Psoas muscle (tissue), 8 donors: ENCODE measurements around the gene FAF1. TPM values are rescaled to one million over a fixed set of nuclear protein-coding genes. Genes with fewer than 3 reads are reported as not detected.

Experiments
- ATAC-seq, 4 donors: fragments of 200-7000 bp; cut with Tn5 transposase; one replicate each; pipeline ENCODE4 v1.9.1; 2020; ENCODE audit warnings: moderate library complexity in 3 of 4, mild to moderate bottlenecking in 2 of 4
- DNase-seq, 2 donors: peaks; one replicate each; pipeline ENCODE4 v3.0.0-alpha.2; 2020
- H3K27ac ChIP-seq: fragments of 200-600 bp; one replicate; pipeline ENCODE4 v1.8.0; 2022
- H3K27me3 ChIP-seq, 3 donors: fragments of 200-600 bp in 1 of 3; one replicate each; pipeline versions ENCODE4 v1.6.1 to v1.8.0; 2013 to 2022; ENCODE audit warnings: low read length in 2 of 3, mild to moderate bottlenecking in 2 of 3, moderate library complexity in 1 of 3; ENCODE audit not compliant: insufficient read depth in 3 of 3
- H3K36me3 ChIP-seq, 2 donors: fragments of 200-600 bp in 1 of 2; one replicate each; pipeline versions ENCODE4 v1.6.1 to v1.8.0; 2013 to 2022; ENCODE audit warnings: low read depth in 1 of 2, mild to moderate bottlenecking in 1 of 2, moderate library complexity in 1 of 2; ENCODE audit not compliant: insufficient read depth in 1 of 2
- H3K4me1 ChIP-seq: fragments of 200-600 bp; one replicate; pipeline ENCODE4 v1.8.0; 2022
- H3K4me3 ChIP-seq: fragments of 200-600 bp; one replicate; pipeline ENCODE4 v1.8.0; 2022; ENCODE audit warnings: mild to moderate bottlenecking
- H3K9me3 ChIP-seq: fragments of 200-600 bp; one replicate; pipeline ENCODE4 v1.8.0; 2022
- CTCF ChIP-seq: fragments of 200-600 bp; IDR thresholded peaks from one replicate; pipeline ENCODE4 v1.8.0; 2022; ENCODE audit warnings: antibody characterized with exemption
- WGBS, 3 donors: extraction: QIAGEN DNeasy Blood & Tissue Kit; methylation state at CpG; one replicate each; pipeline versions ENCODE4 v1.1.6 to v1.1.7; 2013; 5-methylcytosine and 5-hydroxymethylcytosine counted together
- intact Hi-C, 2 donors: fragments of 100-400 bp; cut with DNase I; formaldehyde crosslinking; loops; one replicate each; pipeline versions ENCODE4 v1.11.0 to v1.14.2; 2022
- polyA plus RNA-seq, 3 donors: library from polyadenylated mRNA; stranded (reverse); fragments of 200-250 nt; gene quantifications; one replicate each; pipeline ENCODE4 v1.2.3, GENCODE V29; 2013
- total RNA-seq, 4 donors: library from RNA; stranded (reverse); fragmentation: NEBNext Ultra II Directional in 2 of 4; extraction: Animal tissue kit (Norgen Biotek cat#: 25700) in 2 of 4; gene quantifications; one replicate each; pipeline versions ENCODE4 v1.2.1 to v1.2.4, GENCODE V29; 2021 to 2023
- donor health status: healthy with polysubstance abuse.
- donor health status: DM: no; HTN: no; CAD: no; lungs with moderate emphysema.
- donor health status: Bipolar disorder and iron deficiency.
- donor health status: healthy.
- donor health status: DM: yes; HTN: yes; CAD: no.
- donor health status: DM: no; HTN: no; CAD: no.
- donor health status: DM: no; HTN: no; CAD: no.
- donor health status: DM: yes; HTN: yes; CAD: no.

The FAF1 gene
- total and polyA plus RNA-seq, 7 donors: 67.8 to 128 (median 108) TPM

- H3K27ac ChIP-seq: no peak overlapping the region
- no peak overlapping the region for H3K4me3 ChIP-seq
- no peaks in the 10 kb centered on the region for H3K4me1 ChIP-seq
- no peak for ATAC-seq
- H3K9me3 ChIP-seq: no peaks in the 10 kb centered on the region
- no peaks in the 10 kb centered on the region for H3K27me3 ChIP-seq
- TF ChIP-seq CTCF: no peak
- intact Hi-C loops: no loop called here
- H3K36me3 ChIP-seq: peaks cover 0 to 31% of the 10 kb centered on the region in 2 donors
- no peak for DNase-seq
- 82 to 86% (median 82%) methylated on average over 7 of the region's 7 CpGs for WGBS, 3 donors
Measured at GRCh38 chr1:50570066-50570468, 390.0 kb downstream of the FAF1 start.

DNA sequence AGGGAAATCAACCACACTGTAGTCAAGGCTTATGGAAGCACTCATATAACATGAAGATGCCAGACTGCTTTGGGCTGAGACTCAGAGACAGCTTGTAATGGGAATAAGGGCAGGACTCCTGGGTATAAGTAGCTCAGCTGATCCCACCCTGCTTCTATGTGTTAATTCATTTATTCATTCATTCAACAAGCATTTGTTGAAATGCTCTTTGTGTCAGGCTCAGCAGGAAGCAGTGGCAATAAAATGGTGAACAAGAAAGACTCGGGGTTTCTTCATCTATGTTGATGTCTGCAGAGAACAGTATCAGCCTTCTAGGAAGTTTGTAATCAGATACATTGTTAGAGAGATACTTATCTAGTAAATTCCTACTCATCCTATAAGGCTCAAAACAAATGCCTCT is 391.3 kb downstream of the FAF1 start:
- intact Hi-C loops: no loop called here
- WGBS, 3 donors: 68 to 82% (median 79%) methylated on average over 1 of the region's 1 CpG

GRCh38 chr1:50566405-50566804 is 393.7 kb downstream of the FAF1 start:
- Histone ChIP-seq H3K36me3 (peaks cover 0 to 45% of the 10 kb centered on the region in 2 donors), H3K4me1 (no peaks in the 10 kb centered on the region), H3K4me3 (no peak overlapping the region), H3K9me3 (no peaks in the 10 kb centered on the region), H3K27ac (no peak overlapping the region), H3K27me3 (no peaks in the 10 kb centered on the region)
- DNase-seq: no peak
- ATAC-seq: no peak
- WGBS, 3 donors: 94 to 100% (median 96%) methylated on average over 2 of the region's 2 CpGs
- intact Hi-C loops: no loop called here
- TF ChIP-seq CTCF: no peak

More for the DNA sequence above, 391.3 kb downstream of the FAF1 start:
- Histone ChIP-seq H3K27ac (no peak overlapping the region), H3K4me3 (no peak overlapping the region), H3K27me3 (no peaks in the 10 kb centered on the region), H3K9me3 (no peaks in the 10 kb centered on the region), H3K36me3 (peaks cover 0 to 43% of the 10 kb centered on the region in 2 donors), H3K4me1 (no peaks in the 10 kb centered on the region)
- no peak for TF ChIP-seq CTCF
- DNase-seq (no peak), ATAC-seq (no peak)

DNA sequence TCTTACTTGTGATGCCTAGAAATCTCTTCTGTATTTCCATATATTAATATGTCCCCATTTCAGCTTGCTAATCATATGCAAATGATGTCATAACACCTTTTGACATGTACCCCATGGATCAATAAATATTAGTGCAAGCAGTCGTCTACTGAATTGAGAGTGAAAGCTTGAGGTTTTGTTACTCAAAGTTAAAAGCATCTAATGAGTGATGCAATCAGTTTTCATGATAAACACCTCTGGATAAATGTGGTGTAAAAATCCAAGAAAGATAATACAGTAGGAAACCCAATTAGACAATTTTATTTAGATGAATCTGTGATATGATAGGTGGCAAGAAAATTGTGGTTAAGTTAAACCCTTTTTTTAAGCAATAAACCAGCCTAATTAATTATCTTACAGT is 395.6 kb downstream of the FAF1 start:
- no peak for TF ChIP-seq CTCF
- Histone ChIP-seq H3K4me3 (no peak overlapping the region), H3K27me3 (no peaks in the 10 kb centered on the region), H3K9me3 (no peaks in the 10 kb centered on the region), H3K36me3 (peaks cover 0 to 45% of the 10 kb centered on the region in 2 donors), H3K4me1 (no peaks in the 10 kb centered on the region), H3K27ac (no peak overlapping the region)
- ATAC-seq (no peak), DNase-seq (no peak)
- WGBS, 3 donors: 84 to 95% (median 89%) methylated on average over 1 of the region's 1 CpG
- intact Hi-C loops: no loop called here

- H3K27ac ChIP-seq: no peak overlapping the region
- peaks cover 0 to 35% of the 10 kb centered on the region in 2 donors for H3K36me3 ChIP-seq
- ATAC-seq: no peak
- H3K4me1 ChIP-seq: no peaks in the 10 kb centered on the region
- intact Hi-C loops: no loop called here
- H3K27me3 ChIP-seq: no peaks in the 10 kb centered on the region
- no peak for DNase-seq
- no peak overlapping the region for H3K4me3 ChIP-seq
- WGBS, 3 donors: 95 to 98% (median 97%) methylated on average over 1 of the region's 1 CpG
- no peaks in the 10 kb centered on the region for H3K9me3 ChIP-seq
- no peak for TF ChIP-seq CTCF
Measured at GRCh38 chr1:50562106-50562505, 398.0 kb downstream of the FAF1 start.
